ENCODE results near the gene SPOCK2.
"Not testable (repeated sequence)": the region's sequence is repeated elsewhere in the genome, so short reads cannot be mapped to it uniquely, and the experiment has no call there.

Gene SPOCK2

DNA sequence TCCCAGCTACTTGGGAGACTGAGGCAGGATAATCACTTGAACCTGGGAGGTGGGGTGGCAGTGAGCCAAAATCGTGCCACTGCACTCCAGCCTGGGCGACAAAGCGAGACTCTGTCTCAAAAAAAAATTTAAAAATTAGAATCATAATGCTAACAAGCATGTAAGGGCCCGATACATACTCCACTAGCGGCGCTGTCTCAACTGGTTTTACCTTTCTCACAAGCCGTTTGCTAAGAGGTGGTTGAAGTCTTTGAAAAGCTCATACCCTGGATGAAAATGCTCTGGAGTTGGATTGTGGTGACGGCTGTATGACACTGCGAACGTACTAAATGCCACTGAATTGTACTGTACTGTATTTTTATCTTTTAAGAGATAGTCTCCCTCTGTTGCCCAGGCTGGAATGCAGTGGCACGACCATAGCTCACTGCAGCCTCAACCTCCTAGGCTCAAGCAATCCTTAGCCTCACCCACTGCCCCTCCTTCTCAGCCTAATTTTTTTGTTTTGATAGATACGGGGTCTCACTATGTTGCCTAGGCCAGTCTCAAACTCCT, 29.9 kb downstream of the SPOCK2 start:
- DNase-seq (ENCODE audit: low spot score): no peak

DNA sequence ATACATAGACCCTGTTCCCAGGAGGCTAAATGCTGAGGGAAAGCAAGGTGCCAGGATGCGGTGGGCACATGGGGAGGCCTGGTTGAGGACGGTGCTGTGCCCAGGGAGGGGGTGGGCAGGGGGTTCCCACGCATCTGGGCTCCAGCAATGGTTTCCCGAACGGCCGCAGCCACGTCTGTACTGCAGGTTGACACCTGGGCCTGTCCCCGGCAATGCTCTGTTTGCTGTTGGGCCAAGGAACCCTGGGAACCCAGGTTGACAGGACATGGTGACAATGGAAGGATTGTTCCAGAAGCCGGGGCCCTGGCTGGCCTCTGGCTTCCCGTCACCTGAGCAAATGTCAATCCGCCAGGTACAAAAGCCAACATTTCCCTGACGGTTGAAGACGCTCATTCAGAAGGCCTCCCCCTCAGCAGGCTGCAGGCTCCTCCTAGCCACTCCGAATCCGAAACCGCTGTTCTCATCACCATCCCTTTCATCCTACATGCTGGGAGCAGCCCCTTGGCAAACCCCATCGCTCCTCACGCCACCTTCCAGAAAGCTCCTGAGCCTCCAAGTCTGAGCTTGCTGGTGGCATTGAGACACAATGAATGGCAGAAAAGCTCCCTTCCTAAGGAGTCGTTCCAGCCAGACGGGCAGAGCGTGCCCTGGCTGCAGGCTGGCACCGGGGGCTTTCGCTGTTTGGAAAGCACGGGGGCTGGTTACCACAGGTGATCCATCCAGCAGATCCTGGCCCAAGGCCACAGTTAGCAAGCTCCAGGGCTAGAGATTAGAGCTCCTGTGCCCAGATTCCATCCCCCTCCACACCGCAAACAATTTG, 31.2 kb downstream of the SPOCK2 start:
- no peak for DNase-seq (ENCODE audit: low spot score)

DNA sequence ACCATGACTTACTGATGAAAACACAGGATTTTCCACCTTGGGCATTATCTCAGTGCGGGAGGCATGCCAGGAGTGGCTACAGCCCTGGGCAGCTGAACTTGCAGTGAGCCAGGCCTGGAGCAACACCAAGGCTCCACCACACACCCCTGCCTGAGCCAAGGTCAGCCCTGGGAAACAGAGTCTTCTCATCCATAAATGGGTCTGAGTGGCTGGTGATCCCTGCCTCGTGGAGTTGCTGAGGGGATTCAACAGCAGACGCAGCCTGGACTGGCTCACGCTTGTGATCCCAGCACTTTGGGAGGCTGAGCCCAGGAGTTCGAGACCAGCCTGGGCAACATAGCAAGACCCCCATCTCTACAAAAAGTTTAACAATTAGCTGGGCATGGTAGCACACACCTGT, 32.2 kb downstream of the SPOCK2 start:
- DNase-seq (ENCODE audit: low spot score): no peak

DNA sequence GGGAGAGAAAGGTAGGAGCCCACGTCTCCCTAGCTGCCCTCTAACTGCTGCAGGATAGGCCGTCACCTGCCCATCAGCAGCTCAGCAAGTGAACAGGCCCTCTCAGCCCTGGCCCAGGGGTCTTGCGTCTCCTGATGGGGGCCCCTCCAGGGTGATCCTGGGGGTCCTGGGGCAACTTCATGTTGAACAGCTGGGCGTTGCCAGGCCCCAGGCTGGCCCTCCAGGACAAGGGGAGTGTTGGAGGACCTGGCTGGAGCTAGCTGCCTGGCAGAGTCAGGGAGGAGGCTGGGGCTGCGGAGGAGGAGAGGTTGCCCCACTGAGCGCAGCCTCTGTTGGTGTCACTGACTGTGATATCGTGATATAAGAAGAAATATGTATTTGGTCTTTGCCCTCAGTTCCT, 34.7 kb downstream of the SPOCK2 start:
- no peak for DNase-seq (ENCODE audit: low spot score)

DNA sequence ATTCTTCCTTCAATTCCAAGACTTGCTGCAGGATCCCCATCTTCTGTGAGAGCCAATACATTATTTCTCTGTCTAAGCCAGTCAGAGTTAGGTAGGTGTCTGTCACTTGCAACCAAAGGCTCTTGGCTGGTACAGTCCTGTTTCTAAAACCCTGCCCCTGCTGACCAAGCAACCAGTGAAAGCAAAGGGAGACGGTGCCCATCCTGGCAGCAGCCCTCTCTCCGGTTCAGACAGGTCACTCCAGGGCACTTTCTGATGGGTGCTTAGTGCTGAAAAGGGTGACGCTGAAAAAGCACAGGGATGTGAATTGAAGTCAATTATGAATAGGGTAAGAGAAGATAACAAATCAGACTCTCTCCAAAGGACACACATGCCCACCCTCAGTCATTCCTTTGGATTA, 37.5 kb downstream of the SPOCK2 start:
- no peak for DNase-seq (ENCODE audit: low spot score)

DNA sequence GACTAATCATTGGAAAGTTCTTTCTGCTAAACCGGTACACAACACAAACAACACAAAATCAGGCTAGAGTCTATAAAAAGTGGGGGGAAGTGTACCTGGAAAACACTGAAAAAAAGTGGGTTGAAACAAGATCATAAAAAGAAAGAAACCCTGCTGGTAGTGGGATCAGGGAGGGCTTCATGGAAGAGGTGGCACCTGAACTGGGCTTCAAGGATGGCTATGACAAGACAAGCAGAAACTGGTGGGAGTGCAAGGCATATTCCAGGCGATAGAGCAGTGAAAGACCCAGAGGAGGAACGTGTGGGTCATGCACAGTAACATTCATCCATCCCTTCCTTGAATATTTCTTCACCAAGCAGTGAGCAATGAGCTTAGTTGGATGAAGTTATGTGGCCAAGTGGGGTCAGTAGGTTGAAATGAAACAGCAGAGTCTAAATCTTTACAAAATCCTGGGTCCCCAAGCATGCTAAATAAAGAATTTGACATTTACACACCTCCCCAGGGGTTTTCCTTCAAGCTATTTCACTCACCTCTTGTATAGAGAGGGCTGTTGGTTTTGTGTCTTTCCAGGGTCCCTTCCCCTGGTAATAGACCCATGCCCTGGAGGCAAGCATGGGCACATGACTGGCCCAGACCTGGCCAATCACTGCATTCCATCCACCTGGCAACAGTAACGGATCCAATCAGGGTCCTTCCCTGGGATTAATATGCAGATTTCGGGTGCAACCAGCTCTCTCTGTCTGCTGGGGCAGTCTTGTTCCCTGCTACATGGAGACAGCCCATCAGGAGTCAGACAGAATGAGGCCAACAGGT, 38.2 kb downstream of the SPOCK2 start:
- no peak for DNase-seq (ENCODE audit: low spot score)

DNA sequence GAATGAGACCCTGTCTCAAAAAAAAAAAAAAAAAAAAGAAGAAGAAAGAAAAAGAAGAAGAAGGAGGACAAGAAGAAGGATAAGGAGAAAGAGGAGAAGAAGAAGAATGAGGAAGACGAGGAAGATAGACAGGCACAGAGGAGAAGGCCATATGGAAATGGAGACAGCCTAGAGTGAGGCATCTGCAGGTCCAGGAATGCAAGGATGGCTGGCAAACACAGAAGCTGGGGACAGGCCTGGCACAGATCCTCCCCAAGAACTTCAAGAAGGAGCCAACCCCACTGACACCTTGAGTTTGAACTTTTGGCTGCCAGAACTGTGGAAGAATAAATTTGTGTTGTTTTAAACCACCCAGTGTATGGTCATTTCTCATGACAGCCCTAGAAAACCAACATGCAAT, 38.9 kb downstream of the SPOCK2 start:
- DNase-seq (ENCODE audit: low spot score): no peak

DNA sequence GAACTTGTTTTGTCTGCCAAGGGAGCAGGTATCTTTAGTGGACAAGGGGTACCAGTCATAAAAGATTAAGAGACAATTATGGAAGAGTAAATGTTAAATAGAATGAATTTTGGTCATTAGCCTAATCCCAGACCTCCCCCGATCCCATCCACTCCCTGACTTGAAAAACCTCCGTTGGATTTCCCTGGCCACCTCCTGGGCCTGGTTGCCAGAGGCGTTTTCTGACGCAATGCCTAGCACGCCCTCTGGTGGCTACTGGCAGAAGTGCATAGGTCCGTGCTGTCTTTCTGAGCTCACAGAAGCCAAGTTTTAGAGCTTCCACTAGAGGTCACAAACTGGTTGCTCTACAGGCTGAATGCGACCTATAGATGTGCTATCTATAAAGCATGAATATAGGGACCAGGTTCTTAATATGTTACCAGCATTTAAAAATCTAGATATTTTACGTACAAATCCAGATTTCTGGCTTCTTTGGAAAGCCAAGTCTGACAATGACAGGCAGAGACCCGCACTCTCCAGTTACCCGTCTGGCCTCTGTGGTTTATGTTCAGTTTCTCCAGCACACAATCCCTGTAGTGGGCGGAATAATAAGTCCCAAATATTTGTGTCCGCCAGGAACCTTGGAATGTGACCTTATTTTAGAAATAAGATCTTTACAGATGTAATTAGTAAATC, 39.8 kb downstream of the SPOCK2 start:
- peak; percentile 91 for DNase-seq (ENCODE audit: low spot score)

DNA sequence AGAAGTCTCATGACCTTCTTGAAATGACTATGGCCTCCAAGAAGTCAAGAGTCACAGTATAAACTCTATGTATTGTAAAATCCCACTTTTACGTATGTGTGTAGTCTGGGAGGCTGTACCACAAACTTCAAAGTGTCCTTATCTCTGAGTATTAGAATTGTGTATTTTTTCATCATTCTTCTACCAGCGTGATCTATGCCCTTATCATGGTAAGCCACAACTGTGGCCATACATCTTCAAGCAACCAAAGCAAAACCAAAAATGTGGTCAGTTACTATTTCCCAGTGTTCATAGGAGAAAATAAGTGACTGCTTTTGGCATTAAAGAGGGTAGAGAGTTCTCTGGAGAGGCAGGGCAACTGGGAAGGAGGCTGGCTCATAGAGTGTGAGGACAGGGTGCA, 42.8 kb downstream of the SPOCK2 start:
- DNase-seq (ENCODE audit: low spot score): no peak

DNA sequence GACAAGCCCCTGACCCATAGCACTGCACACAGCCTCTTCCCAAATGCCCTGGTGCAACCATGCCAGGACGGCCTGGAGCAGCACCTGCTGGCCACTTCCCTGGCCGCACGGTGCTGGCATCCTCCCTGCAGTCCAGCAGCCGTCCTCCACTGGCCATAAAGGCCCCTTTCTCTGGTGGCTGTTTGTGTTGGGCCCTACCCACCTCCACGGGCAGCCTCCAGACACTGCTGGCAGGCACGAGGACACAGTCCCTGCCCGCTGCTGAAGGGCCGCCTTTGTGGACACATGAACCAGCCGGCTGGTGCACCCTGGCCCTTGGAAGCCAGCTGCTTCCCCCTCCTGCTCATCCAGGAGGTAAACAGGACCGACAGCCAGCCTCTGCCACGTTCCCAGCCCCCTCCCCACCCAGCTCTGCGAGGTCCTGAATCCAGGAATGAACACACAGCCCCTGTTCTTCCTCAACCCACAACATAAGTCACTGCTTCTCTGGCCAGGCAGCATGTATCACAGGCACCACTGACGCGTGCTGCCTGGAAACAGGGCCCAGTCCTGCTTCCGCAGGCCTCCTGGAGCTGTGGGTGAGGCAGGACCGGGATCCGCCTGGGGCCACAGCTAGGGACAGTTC, 43.8 kb downstream of the SPOCK2 start:
- no peak for DNase-seq (ENCODE audit: low spot score)

DNA sequence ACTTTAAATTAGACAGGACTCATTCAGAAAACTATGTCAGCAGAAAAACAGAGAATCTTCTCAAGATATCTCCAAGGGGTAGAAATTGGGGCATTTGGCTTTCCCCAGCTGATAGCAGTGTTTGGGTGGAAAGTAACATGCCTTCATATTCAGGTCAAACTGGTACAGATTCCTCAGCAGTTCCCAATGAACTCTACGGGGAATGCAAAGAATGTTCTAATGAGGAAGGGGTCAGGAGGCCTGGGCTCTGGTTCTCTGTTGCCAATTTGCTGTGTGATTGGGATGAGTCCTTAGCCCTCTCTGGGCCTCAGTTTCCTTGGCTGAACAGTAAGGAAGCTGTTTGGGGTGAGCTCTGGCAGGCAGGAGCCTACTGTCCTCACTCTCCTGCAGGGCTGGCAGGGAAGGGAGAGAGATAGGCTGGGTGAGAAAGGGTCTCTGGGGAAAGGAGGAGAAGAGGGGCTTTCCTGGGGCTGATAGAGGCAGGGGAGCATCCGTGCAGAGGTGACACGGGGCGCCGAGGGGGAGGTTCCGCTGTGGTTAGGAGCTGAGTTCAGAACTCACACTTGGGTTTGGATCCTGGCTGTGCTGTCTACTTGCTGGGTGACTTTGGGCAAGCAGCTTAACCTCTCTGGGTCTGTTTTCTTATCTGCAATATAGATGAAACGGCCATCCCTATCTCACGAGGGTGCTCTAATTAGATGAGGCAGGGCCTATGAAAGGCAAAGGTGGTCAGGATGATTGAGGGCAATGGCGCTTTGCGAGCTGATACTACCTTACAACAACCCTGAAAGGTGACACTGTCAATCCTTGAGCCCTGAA, 45.1 kb downstream of the SPOCK2 start:
- DNase-seq (ENCODE audit: low spot score): no peak

DNA sequence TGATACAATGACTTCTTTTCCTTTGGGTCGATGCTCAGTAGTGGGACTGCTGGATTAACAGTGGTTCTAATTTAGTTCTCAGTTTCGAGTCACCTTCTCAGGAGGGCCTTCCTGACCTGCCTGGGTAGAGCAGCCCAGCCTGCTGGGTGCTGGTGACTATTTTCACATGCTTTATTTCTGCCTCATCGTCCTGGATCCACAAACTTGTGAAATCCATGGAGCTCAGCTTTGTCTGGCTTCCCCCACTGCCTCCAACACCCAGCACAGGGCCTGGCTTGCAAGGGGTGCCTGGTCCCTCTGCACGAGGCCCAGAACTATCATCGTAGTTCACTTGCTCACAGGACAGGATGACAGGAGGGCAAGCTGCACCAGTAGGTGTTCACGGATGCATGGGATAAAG, 46.9 kb downstream of the SPOCK2 start:
- DNase-seq (ENCODE audit: low spot score): no peak

DNA sequence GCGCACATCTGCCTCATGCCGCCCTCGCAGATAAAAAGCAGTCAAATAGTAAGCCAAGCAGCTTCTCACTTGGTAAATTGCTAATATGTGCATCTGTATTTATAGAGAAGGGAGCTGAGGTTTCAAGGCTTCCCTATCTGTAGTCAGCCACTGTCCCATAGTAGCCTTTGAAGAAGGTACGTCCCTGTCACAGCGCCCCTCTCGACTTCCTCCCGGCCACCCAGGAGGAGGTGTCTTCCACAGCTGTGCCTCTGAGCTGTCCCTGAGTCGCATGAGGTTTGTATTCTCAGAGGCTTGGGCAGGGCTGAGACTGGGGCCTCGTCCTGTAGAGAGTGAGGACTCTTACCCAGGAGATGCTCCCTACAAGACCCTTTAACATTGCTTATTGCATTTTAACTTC, 49.0 kb downstream of the SPOCK2 start:
- no peak for DNase-seq (ENCODE audit: low spot score)

DNA sequence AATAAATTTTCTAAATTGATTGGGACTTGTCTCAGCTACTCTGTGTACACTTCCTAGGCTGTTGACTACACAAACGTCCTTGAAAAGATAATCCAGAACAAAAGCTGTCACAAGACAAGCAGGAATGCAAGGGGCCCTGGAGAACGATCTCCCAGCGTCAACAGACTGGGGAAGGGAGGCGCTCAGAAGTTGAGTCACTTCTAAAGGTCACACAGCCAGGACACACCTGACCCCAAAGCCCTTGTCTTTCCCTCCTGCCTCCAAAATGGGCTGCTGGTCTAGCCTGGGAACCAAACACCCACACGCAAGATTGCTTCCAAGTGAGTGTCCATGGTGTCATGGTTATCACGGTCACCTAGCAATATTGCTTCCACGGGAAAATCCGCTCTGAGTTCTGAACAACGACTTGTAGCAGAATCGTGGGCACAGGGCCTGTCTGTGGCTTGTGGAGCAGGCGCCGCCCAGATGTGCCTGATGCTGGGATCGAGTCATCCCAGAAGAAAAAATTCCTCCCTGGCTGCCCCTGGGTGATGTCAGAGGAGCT, 49.8 kb downstream of the SPOCK2 start:
- peak; percentile 47 for DNase-seq (ENCODE audit: low spot score)

DNA sequence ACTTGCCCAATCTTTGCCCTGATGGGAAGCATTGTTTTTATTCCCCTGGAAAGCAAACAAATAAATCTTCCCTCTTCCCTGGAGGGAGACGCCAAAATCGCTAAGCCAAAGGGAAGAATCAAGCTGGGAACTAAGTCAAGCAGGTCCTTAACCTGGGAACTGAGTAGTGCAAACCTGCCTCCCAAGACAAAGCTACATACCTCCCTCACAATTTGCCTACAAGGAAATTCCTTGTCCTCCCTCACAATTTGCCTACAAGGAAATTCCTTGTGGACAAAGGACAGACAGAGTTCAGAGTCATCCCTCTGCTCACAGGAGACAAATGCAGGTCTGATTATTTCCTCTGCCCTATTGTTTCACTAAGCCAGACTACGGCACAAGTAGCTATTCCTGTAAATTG, 50.5 kb downstream of the SPOCK2 start:
- DNase-seq (ENCODE audit: low spot score): no peak

DNA sequence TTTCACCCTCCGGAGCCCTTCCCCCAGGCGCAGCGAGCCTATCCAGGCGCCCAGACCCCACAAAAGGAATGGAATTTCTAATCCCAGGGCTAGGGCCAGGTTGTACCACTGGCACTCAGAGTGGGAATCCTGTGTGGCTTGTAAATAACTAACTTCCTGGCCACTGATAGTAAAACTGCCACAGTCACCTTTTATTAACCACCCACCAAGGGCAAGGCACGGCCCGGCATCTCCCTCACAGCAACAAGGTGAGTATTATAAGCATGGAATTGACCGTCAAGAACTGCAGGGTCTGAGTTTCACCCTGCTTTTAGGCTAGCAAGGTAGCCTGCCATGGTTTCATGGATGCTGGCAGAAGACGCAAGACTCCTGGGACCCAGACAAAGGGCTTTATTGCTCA, 51.1 kb downstream of the SPOCK2 start:
- DNase-seq (ENCODE audit: low spot score): no peak

DNA sequence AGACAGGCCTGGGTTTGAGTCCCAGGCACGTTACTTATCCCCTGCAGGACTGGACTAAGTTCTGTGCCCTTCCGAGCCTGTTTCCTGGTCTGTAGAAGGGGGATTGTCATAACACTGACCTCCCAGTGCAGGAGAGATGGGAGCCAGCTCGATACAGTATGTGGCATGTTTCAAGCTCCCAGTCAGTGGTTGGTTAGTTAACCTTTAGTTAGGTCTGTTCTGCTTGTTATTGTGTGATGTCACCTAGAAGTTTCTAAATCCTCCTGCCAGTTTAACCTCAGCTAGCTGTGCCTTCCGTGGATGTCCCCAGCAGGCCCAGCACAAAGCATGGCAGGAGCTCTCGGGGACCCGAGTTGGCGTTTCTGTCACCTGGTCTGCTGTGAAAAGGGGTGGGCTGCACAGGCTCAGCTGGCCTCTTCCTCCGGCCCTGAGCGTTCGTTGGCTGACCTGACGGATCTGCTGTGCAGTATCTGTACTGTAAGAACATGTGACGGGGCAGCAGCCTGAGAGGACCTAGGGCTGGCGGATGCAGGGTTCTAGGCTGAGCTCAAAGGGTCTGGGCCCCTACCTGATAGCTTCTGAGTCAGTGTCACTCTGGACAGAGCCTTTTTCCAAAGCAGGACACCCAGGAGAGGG, 53.0 kb downstream of the SPOCK2 start:
- no peak for DNase-seq (ENCODE audit: low spot score)

DNA sequence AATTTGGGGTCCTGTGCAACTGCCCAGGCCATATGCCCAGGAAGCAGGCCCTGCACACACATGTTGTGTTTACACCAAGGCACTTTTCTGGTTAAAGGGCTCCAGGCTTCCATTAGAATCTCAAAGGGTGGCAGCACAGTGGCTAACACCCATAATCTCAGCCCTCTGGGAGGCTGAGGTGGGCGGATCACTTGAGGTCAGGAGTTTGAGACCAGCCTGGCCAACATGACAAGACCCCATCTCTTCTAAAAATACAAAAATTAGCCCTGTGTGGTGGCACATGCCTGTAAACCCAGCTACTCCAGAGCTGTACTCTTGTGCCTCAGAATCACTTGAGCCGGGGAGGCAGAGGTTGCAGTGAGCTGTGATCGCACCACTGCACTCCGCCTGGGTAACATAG, 53.6 kb downstream of the SPOCK2 start:
- DNase-seq (ENCODE audit: low spot score): no peak

DNA sequence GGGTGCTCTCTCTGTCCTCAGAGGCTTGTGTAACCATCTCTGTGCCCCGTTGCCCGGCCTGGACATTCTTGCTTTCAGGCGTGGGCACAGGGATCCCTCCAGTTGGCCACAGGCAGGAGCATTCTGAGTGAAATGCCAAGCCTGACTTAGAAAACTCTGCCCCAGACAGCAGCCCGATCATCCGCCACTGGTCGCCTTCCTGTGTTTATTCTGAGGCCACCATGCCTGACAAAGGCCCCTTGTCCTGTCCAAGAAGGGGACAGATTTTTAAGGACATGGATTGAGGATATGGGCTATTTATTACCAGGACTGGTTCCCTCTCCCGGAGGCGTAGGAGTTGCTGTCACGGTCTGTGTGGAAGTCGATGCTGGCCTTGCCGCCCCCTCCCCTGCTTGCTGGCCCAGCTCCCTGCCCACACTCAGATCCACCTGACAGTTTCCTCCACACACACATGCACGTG, 54.3 kb downstream of the SPOCK2 start:
- no peak for DNase-seq (ENCODE audit: low spot score)

DNA sequence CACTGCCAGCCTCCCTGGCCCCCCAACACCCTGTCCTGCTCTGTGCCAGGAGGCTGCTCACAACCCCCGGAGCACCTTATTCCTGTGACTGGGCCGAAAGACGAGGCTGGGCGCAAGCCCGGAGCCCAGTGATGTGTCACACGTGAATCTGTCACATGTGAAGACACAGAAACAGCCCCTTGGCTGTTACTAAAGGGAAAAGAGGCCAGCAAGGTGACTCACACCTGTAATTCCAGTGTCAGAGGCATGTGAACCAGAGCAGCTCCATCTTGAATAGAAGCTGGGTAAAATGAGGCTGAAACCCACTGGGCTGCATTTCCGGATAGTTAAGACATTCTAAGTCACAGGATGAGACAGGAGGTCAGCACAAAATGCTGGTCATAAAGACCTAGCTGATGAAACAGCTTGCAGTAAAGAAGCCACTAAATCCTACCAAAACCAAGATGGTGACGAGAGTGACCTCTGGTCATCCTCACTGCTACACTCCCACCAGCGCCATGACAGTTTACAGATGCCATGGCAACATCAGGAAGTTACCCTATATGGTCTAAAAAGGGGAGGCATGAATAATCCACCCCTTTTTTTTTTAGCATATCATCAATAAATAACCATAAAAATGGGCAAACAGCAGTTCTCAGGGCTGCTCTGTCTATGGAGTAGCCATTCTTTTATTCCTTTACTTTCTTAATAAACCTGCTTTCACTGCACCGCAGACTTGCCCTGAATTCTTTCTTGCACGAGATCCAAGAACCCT, 55.8 kb downstream of the SPOCK2 start:
- DNase-seq (ENCODE audit: low spot score): not testable (repeated sequence)
